NCI-H2196 treated with DMSO at 0.1 percent for 48 hours (cell line): Measurements from ENCODE around the gene SEC62.
"Not testable (repeated sequence)": the region's sequence is repeated elsewhere in the genome, so short reads cannot be mapped to it uniquely, and the experiment has no call there.

Source experiments
- DNase-seq: peaks from one replicate; lab custom pipeline; 2025; ENCODE audit not compliant: unreplicated experiment; lab: John Stamatoyannopoulos, UW

SEC62 gene

DNA sequence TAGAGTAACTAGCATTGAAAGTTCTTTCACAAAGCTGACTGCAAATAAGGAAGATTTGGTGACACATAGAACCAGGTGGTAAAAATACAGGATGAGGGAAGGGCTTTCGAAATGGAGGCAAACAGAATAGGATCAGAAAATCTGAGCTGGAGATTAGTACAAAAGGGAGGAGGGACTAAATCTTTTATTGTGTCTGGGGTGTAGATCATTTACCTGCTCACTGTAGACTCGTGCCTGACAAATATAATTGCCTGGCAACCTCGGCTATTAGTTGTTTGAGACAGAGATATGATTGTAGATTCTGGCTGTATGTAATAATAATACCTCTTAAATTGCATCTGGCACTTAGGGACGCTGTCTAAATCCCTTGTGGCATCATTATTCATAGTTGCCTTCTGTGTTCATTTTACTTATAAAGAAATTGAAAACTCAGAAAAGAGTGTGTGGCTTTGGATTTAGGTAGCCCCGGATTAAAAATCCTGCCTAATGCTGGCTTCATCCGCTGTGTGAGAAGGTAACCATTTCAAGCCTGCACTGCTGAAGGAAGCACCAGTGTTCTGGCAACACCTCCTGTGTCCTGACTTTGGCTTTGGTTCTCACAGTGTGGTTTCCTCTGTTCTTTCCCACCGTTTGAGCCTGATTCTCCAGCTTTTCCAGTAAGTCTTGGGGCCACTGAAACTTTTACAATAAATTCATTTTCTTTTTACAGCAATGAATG, 46.2 kb downstream of the SEC62 start:
- DNase-seq = no peak

DNA sequence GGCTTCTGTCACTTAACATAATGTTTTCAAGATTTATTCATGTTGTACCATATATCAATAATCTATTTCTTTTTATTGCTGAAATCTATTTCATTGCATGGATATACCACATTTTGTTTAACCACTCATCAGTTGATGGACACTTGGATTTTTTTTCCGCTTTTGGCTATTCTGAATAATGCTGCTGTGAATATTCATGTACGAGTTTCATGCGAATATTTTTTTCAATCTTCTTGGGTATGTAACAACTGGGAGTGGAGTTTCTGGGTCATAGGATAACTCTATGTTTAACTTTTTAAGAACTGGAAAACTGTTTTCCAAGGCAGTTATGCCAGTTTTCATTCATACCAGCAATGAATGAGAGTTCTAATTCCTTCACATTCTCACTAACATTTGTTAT, 49.5 kb downstream of the SEC62 start:
- DNase-seq = no peak

DNA sequence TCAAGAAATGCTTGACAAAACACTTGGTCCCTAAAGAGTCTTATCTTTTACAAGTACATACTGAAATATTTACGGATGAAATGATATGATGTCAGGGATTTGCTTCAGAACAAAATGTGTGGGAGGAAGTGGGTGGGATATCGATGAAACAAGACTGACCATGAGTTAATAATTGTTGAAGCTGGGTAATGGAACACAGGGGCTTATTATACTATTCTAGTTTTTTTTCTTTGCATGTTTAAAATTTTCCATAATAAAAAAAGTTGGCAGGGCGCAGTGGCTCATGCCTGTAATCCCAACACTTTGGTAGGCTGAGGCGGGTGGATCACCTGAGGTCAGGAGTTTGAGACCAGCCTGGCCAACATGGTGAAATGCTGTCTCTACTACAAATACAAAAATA, 52.7 kb downstream of the SEC62 start:
- not testable (repeated sequence) for DNase-seq

DNA sequence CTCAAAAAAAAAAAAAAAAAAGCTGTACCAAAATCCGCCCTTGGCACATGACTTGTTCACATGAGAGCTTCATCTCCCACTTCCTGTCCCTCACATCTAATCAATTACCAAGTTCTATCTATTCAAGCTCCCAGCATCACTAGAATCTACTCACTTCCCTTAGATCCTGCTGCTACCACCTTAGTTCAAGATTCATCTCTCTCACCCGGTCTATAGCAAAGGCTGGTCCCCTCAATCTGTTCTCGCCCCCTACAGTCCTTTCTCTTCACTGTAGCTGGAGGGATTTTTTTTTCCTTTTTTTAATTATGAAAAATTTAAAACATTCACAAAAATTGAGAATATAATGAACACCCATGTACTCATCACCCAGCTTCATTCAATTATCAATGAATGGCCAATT, 54.5 kb downstream of the SEC62 start:
- no peak for DNase-seq

DNA sequence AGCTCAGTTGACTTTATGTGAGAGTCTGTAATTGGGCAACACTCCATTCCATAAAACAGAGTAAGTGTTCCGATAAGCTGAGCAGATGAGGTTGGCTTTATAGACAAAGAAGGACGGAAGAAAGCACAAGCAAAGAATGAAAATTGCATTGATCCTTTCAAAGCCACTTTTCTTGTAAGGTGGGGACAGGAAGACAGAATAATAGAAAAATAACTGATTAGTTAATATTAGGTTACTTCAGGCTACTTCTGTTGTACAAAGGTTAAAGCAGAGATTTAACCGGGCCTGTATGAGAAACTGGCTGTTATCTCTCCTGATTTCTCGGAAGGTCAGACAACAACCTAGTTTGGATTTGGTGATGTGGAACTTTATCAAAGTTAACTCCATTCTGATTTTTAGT, 55.7 kb downstream of the SEC62 start:
- DNase-seq = no peak

DNA sequence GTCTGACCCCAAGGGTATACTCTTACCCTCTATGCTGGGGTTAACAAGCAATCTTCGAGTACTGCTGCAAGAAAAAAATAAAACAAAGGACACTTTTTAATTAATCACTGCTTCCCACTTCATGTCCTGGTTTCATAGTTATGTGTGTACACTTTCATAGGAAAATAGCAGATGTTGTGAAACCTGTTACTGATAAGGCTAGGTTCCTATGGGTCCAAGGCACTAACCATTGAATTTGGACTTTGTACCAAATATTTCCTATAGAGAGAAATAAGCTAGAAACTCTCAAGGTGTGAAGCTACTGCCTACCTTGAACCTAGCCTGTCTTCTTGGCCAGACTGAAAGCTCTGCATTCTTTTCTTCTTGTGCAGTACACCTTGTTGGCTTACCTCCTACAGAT, 56.6 kb downstream of the SEC62 start:
- no peak for DNase-seq

DNA sequence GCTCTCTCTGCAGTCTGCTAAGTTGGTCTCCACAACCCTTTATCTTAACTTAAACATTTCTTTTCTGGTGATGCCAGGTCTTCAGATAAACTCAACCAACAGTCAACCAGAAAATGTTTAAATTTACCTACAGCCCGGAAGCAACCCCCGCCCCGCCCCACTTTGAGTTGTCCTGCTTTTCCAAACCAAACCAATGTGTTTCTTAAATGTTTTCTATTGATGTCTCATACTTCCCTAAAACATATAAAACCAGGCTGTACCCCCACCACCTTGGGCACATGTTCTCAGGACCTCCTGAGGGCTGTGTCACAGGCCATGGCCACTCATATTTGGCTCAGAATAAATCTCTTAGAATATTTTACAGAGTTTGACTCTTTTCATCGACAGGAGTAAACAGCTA, 58.0 kb downstream of the SEC62 start:
- DNase-seq = no peak

DNA sequence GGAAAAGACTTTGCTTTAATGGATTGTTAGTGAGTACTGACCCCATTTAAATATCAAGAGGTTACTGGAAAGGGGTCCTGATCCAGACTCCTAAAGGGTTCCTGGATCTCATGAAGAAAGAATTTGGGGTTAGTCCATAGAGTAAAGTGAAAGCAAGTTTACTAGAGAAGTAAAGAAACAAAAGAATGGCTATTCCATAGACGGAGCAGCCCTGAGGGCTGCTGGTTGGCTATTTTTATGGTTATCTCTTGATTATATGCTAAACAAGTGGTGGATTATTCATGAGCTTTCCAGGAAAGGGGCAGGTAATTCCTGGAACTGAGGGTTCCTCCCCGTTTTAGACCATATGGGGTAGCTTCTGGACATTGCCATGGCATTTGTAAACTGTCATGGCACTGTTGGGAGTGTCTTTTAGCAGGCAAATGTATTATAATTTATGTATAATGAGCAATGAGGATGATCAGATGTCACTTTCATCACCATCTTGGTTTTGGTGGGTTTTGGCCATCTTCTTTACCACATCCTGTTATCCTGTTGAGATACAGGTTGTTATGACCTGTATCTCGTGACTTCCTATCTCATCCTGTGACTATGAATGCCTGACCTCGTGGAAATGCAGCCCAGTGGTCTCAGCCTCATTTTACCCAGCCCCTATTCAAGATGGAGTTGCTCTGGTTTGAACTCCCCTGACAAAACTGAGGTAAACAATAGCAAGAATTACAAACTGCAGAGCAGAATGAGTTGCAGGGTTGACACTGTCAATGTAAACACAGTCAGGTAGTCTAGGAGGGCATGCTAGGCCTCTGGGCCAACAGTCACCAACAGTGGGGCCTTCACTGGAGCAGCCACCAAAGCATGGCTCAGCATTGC, 60.9 kb downstream of the SEC62 start:
- DNase-seq = no peak

DNA sequence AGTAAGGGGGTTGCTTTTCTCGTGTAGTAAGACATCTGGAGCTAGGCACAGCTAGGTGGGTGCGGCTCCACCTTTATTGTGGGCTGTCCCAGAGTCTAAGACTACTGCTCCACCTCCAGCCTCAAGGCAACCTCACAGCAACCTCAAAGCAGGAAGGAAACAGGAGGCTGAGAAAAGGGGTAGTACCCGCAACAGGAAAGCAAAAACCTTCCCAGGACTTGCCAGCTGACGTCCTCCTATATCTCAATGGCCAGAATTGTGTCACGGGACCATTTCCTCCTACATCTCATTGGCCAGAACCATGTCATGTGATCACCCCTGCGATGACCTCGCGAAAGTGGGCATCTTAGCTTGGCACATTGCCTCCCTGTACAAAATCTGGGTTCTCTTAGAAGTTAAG, 66.9 kb downstream of the SEC62 start:
- DNase-seq = no peak

DNA sequence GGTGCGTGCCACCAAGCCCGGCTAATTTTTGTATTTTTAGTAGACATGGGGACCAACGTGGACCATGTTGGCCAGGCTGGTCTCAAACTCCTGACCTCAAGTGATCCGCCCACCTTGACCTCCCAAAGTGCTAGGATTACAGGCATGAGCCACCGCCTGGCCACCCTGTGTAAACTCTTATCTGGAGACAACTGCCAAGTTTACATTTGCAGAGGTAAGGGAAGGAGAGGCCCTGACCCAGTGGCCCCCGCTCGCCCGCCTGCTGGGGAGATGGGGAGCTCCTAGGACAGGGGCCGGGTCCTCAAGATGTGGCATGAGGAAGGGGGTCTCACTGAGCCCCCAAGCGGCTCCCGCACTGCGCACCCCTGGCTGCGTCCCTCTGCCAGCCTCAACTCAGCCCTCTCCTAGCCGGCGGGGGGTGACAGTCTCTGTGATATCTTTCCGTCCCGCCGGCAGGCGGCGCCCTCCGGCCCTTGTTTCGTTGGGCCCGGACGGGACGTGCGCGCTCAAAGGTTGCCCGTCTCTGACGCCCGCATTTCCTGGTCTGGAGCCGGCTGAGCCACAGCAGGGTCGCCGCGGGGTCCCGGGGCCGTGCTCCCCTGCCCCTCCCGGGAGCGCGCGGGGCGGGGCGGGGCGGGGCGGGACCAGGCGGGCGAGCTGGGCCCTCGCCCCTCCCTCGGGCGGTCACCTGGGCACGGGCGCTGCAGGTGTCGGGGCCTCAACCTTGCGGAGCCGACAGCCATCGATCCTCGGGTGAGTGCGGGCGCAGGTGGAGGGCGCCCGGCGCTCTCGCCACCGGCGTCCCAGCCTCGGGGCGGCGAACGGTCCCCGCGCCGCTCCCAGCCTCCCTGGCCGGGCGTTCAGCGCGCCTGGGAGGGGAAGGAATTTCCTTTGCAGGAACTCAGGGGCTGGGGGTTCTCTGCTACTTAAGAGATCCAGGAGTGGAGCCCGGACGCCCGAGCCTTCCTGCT, 71.1 kb downstream of the SEC62 start, which contains the start of gene GPR160:
Gene GPR160 (plus strand): TSS at position 533 of the 971 bp plus-strand sequence. CDS start 45,978 bp downstream, outside the sequence.
- DNase-seq = peak; percentile 80

DNA sequence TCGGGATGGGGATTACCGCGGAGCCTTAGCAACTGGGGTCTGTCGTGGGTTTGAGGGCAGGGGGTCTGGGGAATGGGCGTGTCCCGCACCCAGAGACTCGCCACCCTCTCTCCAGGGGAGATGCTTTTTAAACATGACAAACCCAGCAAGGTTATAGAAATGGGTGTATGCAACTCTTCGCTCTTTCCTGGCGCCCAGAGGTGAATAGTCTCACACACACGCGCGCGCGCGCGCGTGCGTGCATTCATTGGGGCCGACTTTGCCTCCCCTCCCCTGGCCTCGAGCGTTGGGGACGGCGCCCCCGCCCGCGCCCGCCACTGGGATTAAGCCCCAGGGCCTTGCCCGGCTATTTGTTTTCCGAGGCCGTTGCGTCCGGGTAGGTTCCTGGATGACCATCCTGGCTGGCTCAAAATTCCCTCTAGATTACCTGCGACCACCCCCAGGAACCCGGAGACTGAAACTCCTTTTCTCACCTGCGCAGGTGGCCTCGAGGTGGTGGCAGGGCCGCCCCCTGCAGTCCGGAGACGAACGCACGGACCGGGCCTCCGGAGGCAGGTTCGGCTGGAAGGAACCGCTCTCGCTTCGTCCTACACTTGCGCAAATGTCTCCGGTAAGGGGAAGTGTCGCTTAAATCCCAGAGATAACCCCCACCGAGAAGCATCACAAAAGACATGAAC, 72.0 kb downstream of the SEC62 start:
- no peak for DNase-seq

DNA sequence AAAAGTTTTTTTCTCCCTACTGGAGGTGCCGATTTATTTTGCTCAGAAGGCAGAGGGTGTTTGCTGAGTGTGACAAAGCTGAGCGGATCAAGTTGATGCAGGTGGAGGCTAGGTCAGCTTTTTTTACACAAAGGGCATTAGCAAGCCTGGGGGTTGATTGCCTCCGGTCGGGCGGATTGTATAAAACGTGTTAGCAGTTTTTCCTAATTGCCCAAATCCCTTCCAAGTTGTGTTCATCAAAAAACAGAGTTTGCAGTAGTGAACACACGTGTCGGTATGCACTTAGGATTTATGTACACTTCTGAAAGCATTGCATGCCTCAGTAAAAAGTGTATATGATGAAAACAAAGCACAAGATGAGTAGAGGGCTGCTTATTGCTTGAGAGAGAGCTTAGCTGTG, 73.8 kb downstream of the SEC62 start:
- no peak for DNase-seq

DNA sequence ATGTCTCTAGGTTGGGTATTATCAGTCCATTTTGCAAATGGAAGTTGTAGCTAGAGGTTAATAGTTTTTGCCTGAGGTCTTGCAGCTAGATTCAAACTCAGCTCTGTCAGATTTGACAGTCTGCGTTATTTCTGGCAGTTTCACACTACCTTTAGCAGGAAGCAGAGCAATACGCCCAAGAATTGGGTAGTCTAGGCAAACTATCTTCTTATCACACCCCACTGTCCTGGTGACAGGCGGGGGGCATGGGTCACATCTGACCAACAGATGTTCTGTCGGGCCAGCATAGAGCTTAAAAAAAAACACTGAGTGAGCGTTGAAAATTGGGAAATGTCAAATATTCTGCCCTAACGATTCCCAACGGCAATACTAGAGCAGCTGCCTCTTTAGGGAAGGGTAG, 76.9 kb downstream of the SEC62 start:
- no peak for DNase-seq

DNA sequence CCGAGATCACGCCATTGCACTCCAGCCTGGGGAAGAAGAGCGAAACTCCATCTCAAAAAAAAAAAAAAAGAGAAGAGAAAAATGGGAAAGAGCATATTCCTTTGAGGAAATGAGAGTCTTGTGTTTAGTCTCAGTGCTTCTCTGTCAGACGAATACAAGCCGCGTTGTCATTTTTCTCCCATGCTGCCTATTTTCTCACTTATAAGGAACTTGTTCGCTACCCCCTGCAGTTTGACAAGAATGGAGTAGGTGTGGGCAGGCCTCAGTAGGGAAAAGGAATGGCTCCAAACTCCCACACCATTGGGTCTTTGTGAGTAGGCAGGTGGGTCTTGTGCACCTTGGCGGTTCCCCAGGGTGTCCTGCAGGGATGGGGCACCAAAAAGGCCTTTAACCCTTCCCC, 77.7 kb downstream of the SEC62 start:
- no peak for DNase-seq

DNA sequence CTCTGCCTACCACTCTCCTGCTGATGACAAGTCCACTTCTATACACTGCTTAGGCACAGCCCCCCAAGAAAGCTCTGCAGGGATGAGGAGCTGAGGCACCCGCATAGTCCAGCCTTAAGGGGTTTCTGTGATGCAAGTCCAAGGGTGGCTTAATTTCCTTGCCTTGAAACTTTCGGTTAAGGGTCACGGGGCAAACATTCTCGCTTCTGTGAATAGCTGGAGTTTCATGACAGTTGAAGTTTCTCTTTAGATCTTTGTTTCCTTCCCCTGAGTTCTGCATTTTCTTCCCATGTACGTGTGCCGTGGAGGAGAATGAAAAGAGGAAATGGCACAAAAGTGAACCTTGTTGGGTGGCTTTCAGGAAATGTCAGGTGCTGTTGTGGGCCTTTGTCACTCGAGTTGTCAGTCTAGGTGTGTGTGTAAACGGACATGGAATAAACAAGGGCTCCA, 78.2 kb downstream of the SEC62 start:
- DNase-seq = no peak

DNA sequence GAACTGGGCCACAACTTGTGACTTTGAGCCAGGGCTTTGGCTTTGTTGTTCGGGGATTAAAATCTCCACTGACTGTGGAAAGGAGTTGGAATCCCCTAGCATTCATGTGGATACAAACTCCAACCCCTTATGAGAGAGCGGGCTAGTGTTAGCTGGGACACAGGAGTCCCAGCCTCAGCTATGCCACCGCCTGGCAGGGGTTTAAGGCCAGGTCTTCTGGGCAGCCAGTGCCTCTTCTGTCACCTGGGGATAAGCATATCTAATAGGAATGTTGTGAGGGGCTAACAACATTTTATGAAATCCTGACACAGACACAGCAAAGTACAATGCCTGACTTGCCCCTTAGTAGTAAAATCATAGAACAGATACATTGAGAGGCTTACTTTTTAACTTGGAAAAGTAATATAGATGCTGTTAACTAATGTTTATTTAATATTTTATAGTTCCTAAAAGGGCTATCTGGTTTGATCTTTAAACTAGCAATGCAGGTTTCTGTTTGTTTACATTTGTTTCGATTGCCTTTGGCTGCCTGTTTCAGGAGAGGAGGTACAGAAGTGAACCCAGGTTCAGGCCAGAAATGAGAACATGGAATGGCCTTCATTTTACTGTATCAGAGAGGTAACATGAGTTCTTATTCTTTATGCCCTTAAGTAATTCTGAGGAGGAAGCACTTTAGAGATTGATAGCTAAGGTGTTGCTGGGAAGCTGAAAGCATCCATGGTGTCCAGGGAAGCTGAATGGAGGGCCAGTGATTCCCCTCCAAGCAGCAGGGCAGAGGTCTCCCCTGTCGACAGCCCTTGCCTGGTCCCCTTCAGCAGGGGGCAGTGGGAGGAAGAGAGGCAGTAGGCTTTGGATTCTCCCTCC, 79.9 kb downstream of the SEC62 start:
- DNase-seq = no peak

DNA sequence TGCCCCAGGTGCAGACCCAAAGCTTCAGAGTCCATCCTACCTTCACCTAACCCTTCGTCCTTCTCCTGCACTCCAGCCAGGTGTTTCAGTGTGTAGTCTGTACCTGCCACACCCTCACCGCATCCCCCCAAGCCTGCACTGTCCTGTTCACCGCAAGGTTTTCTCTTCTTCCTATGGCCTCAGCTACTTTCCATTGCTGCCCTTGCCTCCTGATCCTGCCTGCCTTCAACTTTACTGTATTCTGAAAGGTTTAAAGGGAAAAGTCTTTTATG, 80.5 kb downstream of the SEC62 start:
- DNase-seq = no peak
